ENCODE data around the gene CBL.

The CBL gene

GRCh38 chr11:119351232-119351631 lies 145.1 kb downstream of the CBL start:
- DNase-seq: no peak

GRCh38 chr11:119352857-119353260 lies 146.7 kb downstream of the CBL start:
- DNase-seq: no peak

GRCh38 chr11:119355091-119355843 lies 149.1 kb downstream of the CBL start:
- DNase-seq: no peak

- DNase-seq: peak; percentile 57
Observed at GRCh38 chr11:119356349-119357031, 150.4 kb downstream of the CBL start.

GRCh38 chr11:119357074-119357473 lies 150.9 kb downstream of the CBL start:
- no peak for DNase-seq
